ENCODE results near the gene ABCC1. TPM values are rescaled to one million over a fixed set of nuclear protein-coding genes. Genes with fewer than 3 reads are reported as not detected.
A peak's percentile ranks its signal among the peaks of the same experiment; 100 is the strongest.
"Not testable (repeated sequence)": the region's sequence is repeated elsewhere in the genome, so short reads cannot be mapped to it uniquely, and the experiment has no call there.

Gene ABCC1
- total and polyA plus RNA-seq, 2 donors (not counting 1 experiment from before 2014, with no cell fraction given) = 54.1 to 178 TPM

DNA sequence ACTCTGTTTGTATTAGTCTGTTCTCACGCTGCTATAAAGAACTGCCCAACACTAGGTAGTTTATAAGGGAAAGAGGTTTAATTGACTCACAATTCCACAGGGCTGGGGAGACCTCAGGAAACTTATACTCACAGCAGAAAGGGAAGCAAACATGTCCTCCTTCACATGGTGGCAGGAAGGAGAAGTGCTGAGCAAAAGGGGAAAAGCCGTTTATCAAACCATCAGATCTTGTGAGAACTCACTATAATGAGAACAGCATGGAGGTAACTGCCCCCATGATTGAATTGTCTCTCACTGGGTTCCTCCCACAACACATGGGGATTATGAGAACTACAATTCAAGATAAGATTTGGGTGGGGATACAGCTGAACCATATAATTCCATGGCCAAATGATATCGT is 30.9 kb downstream of the ABCC1 start:
- TF ChIP-seq EZH2 (IDR thresholded peaks at IDR 0.05; ENCODE audit: low read length, missing control alignments) = no peak
- TF ChIP-seq, protein P1, sequence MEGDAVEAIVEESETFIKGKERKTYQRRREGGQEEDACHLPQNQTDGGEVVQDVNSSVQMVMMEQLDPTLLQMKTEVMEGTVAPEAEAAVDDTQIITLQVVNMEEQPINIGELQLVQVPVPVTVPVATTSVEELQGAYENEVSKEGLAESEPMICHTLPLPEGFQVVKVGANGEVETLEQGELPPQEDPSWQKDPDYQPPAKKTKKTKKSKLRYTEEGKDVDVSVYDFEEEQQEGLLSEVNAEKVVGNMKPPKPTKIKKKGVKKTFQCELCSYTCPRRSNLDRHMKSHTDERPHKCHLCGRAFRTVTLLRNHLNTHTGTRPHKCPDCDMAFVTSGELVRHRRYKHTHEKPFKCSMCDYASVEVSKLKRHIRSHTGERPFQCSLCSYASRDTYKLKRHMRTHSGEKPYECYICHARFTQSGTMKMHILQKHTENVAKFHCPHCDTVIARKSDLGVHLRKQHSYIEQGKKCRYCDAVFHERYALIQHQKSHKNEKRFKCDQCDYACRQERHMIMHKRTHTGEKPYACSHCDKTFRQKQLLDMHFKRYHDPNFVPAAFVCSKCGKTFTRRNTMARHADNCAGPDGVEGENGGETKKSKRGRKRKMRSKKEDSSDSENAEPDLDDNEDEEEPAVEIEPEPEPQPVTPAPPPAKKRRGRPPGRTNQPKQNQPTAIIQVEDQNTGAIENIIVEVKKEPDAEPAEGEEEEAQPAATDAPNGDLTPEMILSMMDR (conservative IDR thresholded peaks at IDR 0.05 in 1 of 2, IDR thresholded peaks at IDR 0.05 in 1 of 2; ENCODE audit: low read depth in 1 of 2, low read length in 2 of 2) = no peak
- no peak overlapping the region for H3K27ac ChIP-seq (ENCODE audit: insufficient read depth, low read length)
- H3K36me3 ChIP-seq (ENCODE audit: control insufficient read depth, insufficient read depth, low read length) = no peaks in the 10 kb centered on the region
- H3K27me3 ChIP-seq (ENCODE audit: control insufficient read depth, insufficient read depth, low read length) = no peaks in the 10 kb centered on the region
- H3K4me3 ChIP-seq (replicated peaks in 1 of 4; ENCODE audit: control extremely low read depth in 1 of 4, insufficient read depth in 1 of 4, low read depth in 3 of 4, low read length in 4 of 4) = no peak overlapping the region
- H2AFZ ChIP-seq (ENCODE audit: low read length) = no peak overlapping the region
- H3K79me2 ChIP-seq (ENCODE audit: control insufficient read depth, insufficient read depth, low read length) = peaks cover 92% of the 10 kb centered on the region
- DNase-seq (ENCODE audit: low read depth in 2 of 2) = no peak
- H3K4me2 ChIP-seq (ENCODE audit: extremely low read depth, insufficient read depth, low read length) = no peak overlapping the region
- no peaks in the 10 kb centered on the region for H3K9me3 ChIP-seq (ENCODE audit: control insufficient read depth, insufficient read depth, low read depth, low read length)
- H3K9ac ChIP-seq (ENCODE audit: insufficient read depth, low read length) = no peak overlapping the region
- H4K20me1 ChIP-seq (ENCODE audit: control insufficient read depth, extremely low read depth, insufficient read depth, low read length) = no peaks in the 10 kb centered on the region
- H3K4me1 ChIP-seq (ENCODE audit: control insufficient read depth, extremely low read depth, insufficient read depth, low read length) = peaks cover 9% of the 10 kb centered on the region

DNA sequence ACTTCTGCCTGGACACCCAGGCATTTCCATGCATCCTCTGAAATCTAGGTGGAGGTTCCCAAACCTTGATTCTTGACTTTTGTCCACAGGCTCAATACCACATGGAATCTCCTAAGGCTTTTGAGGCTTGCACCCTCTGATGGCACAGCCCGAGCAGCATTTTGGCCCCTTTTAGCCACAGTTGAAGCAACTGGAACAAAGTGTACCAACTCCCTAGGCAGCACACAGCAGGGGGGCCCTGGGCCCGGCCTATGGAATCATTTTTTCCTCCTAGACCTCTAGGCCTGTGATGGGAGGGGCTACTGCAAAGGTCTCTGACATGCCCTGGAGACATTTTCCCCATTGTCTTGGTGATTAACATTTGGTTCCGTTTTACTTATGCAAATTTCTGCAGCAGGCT is 32.0 kb downstream of the ABCC1 start:
- Histone ChIP-seq H3K9ac (ENCODE audit: insufficient read depth, low read length) (no peak overlapping the region), H3K79me2 (ENCODE audit: control insufficient read depth, insufficient read depth, low read length) (peaks cover 90% of the 10 kb centered on the region), H3K4me1 (ENCODE audit: control insufficient read depth, extremely low read depth, insufficient read depth, low read length) (peaks cover 6% of the 10 kb centered on the region), H3K4me3 (replicated peaks in 1 of 4; ENCODE audit: control extremely low read depth in 1 of 4, insufficient read depth in 1 of 4, low read depth in 3 of 4, low read length in 4 of 4) (no peak overlapping the region), H3K36me3 (ENCODE audit: control insufficient read depth, insufficient read depth, low read length) (no peaks in the 10 kb centered on the region), H3K4me2 (ENCODE audit: extremely low read depth, insufficient read depth, low read length) (no peak overlapping the region), H3K27me3 (ENCODE audit: control insufficient read depth, insufficient read depth, low read length) (no peaks in the 10 kb centered on the region), H4K20me1 (ENCODE audit: control insufficient read depth, extremely low read depth, insufficient read depth, low read length) (no peaks in the 10 kb centered on the region), H2AFZ (ENCODE audit: low read length) (no peak overlapping the region), H3K9me3 (ENCODE audit: control insufficient read depth, insufficient read depth, low read depth, low read length) (no peaks in the 10 kb centered on the region), H3K27ac (ENCODE audit: insufficient read depth, low read length) (no peak overlapping the region)
- TF ChIP-seq, protein P1 (conservative IDR thresholded peaks at IDR 0.05 in 1 of 2, IDR thresholded peaks at IDR 0.05 in 1 of 2; ENCODE audit: low read depth in 1 of 2, low read length in 2 of 2) = no peak
- no peak for TF ChIP-seq EZH2 (IDR thresholded peaks at IDR 0.05; ENCODE audit: low read length, missing control alignments)
- DNase-seq (ENCODE audit: low read depth in 2 of 2) = no peak

DNA sequence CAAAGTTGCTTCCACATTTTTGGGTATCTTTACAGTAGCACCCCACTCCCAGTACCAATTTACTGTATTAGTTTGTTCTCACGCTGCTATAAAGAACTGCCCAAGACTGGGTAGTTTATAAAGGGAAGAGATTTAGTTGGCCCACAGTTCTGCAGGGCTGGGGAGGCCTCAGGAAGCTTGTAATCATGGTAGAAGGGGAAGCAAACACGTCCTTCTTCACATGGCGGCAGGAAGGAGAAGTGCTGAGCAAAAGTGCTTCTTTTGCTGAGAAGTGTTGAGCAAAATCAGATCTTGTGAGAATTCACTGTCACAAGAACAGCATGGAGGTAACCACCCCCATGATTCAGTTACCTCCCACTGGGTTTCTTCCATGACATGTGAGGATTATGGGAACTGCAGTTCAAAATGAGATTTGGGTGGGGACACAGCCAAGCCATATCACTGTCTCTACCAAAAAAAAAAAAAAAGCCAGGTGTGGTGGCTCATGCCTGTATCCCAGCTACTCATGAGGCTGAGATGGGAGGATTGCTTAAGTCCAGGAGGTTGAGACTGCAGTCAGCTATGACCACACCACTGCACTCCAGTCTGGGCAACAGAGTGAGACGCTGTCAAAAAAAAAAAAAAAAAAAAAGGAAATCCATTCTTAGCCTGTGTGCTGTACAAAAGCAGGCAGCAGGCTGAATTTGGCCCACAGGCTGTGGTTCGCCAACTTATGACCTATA is 32.9 kb downstream of the ABCC1 start:
- not testable (repeated sequence) for H3K4me2 ChIP-seq (ENCODE audit: extremely low read depth, insufficient read depth, low read length); H3K4me1 ChIP-seq (ENCODE audit: control insufficient read depth, extremely low read depth, insufficient read depth, low read length); H3K9me3 ChIP-seq (ENCODE audit: control insufficient read depth, insufficient read depth, low read depth, low read length); H3K36me3 ChIP-seq (ENCODE audit: control insufficient read depth, insufficient read depth, low read length); H4K20me1 ChIP-seq (ENCODE audit: control insufficient read depth, extremely low read depth, insufficient read depth, low read length); H3K9ac ChIP-seq (ENCODE audit: insufficient read depth, low read length); DNase-seq (ENCODE audit: low read depth in 2 of 2); H3K27me3 ChIP-seq (ENCODE audit: control insufficient read depth, insufficient read depth, low read length); H3K4me3 ChIP-seq (replicated peaks in 1 of 4; ENCODE audit: control extremely low read depth in 1 of 4, insufficient read depth in 1 of 4, low read depth in 3 of 4, low read length in 4 of 4); H2AFZ ChIP-seq (ENCODE audit: low read length)
- peaks cover 92% of the 10 kb centered on the region for H3K79me2 ChIP-seq (ENCODE audit: control insufficient read depth, insufficient read depth, low read length)
- H3K27ac ChIP-seq (ENCODE audit: insufficient read depth, low read length) = peak overlapping the region; percentile 49
